HAP-1 (cell line): ENCODE data around the gene LRRC73.
"Not testable (repeated sequence)": the region's sequence is repeated elsewhere in the genome, so short reads cannot be mapped to it uniquely, and the experiment has no call there.

Experiments
- DNase-seq, 2 experiments: peaks; one replicate each; pipeline ENCODE4 v3.0.0-alpha.2; 2016 to 2020; ENCODE audit warnings: low spot score in 2 of 2
- H3K27me3 ChIP-seq: fragments of 250-450 bp; sonication (Bioruptor Pico); 2 replicates; pipeline ENCODE4 v1.5.1; 2020; ENCODE audit warnings: low read depth, mild to moderate bottlenecking, moderate library complexity
- H3K36me3 ChIP-seq: fragments of 250-450 bp; sonication (Bioruptor Pico); replicated peaks from 2 replicates; pipeline ENCODE4 v1.5.1; 2020; ENCODE audit warnings: mild to moderate bottlenecking
- H3K4me1 ChIP-seq: fragments of 250-450 bp; sonication (Bioruptor Pico); 2 replicates; pipeline ENCODE4 v1.5.1; 2020; ENCODE audit warnings: mild to moderate bottlenecking
- H3K4me3 ChIP-seq: fragments of 250-450 bp; sonication (Bioruptor Pico); 2 replicates; pipeline ENCODE4 v1.5.1; 2020; ENCODE audit warnings: mild to moderate bottlenecking, moderate library complexity
- H3K9me3 ChIP-seq: fragments of 250-450 bp; sonication (Bioruptor Pico); 2 replicates; pipeline ENCODE4 v1.5.1; 2020; ENCODE audit warnings: mild to moderate bottlenecking, moderate library complexity
- in situ Hi-C: fragments of 300-500 bp; cut with MboI; formaldehyde crosslinking; loops from 3 replicates; pipeline ENCODE4 v1.14.3; 2020; ENCODE audit warnings: low sequenced_read_pairs, inconsistent platforms, mixed read lengths

The LRRC73 gene

DNA sequence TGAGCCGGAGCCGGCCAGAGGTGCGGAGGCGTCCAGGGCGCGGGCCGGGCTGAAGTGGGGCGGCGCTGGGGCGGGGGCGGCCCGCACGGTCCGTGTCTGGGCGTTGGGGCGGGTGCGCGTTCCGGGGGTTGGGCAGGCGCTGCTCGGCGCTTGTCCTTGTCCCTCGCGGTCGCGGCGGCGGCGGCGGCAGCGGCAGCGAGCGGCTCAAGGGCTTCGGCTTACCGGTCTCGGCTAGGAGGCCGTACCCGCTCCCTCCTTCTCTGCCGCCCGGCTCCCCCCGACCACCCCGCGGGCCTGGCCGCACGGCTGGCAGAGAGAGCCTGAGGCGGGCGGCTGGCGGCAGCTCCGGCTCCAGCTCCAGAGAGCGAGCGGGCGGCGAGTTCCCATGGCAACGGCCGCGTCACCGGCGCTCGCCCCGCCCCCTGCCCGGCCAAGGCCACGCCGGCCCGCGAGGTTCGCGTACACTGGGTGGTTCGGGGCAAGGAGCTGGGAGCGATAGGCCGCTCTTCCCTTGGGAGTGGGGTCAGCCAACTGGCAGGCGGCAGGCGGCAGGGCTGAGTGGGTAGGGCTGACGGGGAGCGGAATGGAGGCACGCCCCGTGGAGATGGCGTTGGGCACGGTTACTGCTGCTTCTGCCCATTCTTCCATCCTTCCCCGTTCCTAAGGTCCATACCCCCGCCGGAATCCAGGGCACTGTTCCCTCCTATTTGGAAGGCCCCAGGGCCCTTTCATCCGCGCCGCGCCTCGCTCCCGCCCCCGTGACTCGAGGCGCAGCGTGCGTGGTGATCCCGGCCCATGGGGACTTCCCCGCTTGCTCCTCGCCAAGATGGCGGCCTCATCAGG, at the start of gene LRRC73:
TSS of gene LRRC73 (minus strand) at position 363 of the 843 bp plus-strand sequence. CDS start 561 bp downstream, outside the sequence.
- Histone ChIP-seq H3K36me3 (peaks cover 41% of the 10 kb centered on the region), H3K27me3 (no peaks in the 10 kb centered on the region), H3K9me3 (no peaks in the 10 kb centered on the region), H3K4me1 (peaks cover 6% of the 10 kb centered on the region; the same call in 1 of the 2 replicates), H3K4me3 (peak within 1 kb of the TSS; percentile 40)
- in situ Hi-C loops, result loop anchor here (5.0 to 10.0 kb wide), 2 partner anchors 155 to 248 kb away; no protein-coding TSS in a partner anchor
- peak; percentile 66 to 89 for DNase-seq

DNA sequence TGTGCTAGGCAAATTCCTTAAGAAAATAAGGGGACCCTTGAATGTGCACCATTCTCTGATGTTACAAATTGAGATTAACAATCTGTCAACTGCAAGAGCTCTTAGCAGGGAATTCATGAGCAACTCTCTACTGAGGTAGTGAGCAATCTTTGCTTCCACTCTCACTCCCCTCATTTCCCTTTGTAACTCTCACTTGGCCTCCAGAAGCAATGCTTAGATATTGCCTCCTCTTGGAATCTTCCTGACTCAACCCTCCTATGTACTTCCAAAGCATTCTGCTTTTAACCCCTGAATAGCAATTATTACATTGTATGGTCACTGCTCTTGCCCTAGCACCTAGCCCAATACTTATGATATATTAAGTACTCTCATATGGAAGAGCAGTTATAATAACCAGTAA, 49.2 kb upstream of the LRRC73 start:
- Histone ChIP-seq H3K27me3 (no peaks in the 10 kb centered on the region), H3K9me3 (no peaks in the 10 kb centered on the region), H3K4me1 (no peaks in the 10 kb centered on the region), H3K36me3 (peaks cover 95% of the 10 kb centered on the region), H3K4me3 (no peak overlapping the region)
- DNase-seq, result no peak
- in situ Hi-C loops, result no loop called here

DNA sequence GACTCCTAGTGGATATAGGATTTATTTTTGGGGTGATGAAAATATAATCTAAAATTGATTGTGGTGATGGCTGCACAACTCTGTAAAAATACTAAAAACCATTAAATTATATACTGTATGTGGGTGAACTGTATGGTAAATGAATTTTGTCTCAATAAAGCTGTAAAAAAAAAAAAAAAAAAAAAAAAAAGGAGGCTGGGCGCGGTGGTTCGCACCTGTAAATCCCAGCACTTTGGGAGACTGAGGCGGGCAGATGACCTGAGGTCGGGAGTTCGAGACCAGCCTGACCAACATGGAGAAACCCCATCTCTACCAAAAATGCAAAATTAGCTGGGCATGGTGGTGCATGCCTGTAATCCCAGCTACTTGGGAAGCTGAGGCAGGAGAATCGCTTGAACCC, 47.5 kb upstream of the LRRC73 start:
- H3K4me3 ChIP-seq, H3K27me3 ChIP-seq, in situ Hi-C loops, H3K9me3 ChIP-seq, DNase-seq, H3K4me1 ChIP-seq: not testable (repeated sequence)
- H3K36me3 ChIP-seq, result peaks cover 92% of the 10 kb centered on the region

DNA sequence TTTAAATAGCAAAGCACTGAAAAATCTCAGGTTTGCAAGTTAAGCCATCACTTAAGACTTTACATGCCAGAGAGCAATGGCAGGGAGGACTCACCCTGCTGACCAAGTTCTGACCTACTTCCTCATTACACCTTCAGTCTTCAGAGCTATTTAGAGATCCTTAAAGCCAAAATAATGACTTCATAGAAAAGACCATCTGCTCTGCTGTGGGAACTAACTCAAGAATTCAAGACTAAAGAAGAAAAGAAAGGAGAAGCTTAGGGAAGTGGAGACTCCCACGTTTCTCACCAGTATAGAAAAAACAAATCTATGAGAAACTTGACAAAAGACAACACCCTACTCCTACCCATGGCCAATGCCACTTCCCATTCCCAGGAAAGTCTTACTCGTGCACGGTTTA, 37.1 kb upstream of the LRRC73 start:
- in situ Hi-C loops, result no loop called here
- DNase-seq, result no peak
- H3K4me3 ChIP-seq, result no peak overlapping the region
- peaks cover 99% of the 10 kb centered on the region for H3K36me3 ChIP-seq
- no peaks in the 10 kb centered on the region for H3K4me1 ChIP-seq
- H3K27me3 ChIP-seq, result no peaks in the 10 kb centered on the region
- H3K9me3 ChIP-seq, result no peaks in the 10 kb centered on the region

GRCh38 chr6:43544461-43544860, 34.3 kb upstream of the LRRC73 start:
- Histone ChIP-seq H3K9me3 (no peaks in the 10 kb centered on the region), H3K4me3 (no peak overlapping the region), H3K36me3 (peaks cover 90% of the 10 kb centered on the region), H3K4me1 (no peaks in the 10 kb centered on the region), H3K27me3 (no peaks in the 10 kb centered on the region)
- in situ Hi-C loops, result no loop called here
- no peak for DNase-seq

- Histone ChIP-seq H3K4me1 (no peaks in the 10 kb centered on the region), H3K27me3 (no peaks in the 10 kb centered on the region), H3K36me3 (peaks cover 85% of the 10 kb centered on the region), H3K4me3 (no peak overlapping the region), H3K9me3 (no peaks in the 10 kb centered on the region)
- in situ Hi-C loops, result no loop called here
- DNase-seq, result no peak
Observed at GRCh38 chr6:43541774-43542471, 31.8 kb upstream of the LRRC73 start.

GRCh38 chr6:43540507-43540906, 30.4 kb upstream of the LRRC73 start:
- no peak overlapping the region for H3K4me3 ChIP-seq
- no peaks in the 10 kb centered on the region for H3K4me1 ChIP-seq
- H3K36me3 ChIP-seq, result peaks cover 74% of the 10 kb centered on the region
- no peak for DNase-seq
- no peaks in the 10 kb centered on the region for H3K27me3 ChIP-seq
- H3K9me3 ChIP-seq, result no peaks in the 10 kb centered on the region
- in situ Hi-C loops, result no loop called here

DNA sequence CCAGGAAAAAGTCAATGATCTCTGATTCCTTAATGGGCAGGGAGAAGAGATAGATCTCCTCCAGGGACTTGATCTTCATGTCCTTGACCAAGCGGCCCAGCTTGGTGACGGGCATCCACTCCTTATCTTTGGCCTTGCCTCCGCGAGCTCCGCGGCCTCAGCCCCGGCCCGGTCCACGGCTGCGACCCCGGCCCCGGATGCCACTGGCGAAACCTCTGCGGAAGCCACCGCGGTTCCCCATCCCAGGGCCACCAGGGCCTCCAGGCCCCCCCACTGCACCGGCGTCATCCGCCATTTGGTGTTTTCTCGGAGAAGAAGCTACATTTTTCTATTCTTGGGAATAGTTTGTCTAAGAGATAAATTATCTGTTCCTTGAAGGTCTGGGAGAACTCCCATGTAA, 29.3 kb upstream of the LRRC73 start:
- H3K36me3 ChIP-seq, result peaks cover 71% of the 10 kb centered on the region
- DNase-seq, in situ Hi-C loops, H3K9me3 ChIP-seq, H3K27me3 ChIP-seq, H3K4me3 ChIP-seq, H3K4me1 ChIP-seq: not testable (repeated sequence)

GRCh38 chr6:43538986-43539385, 28.8 kb upstream of the LRRC73 start:
- H3K9me3 ChIP-seq, in situ Hi-C loops, H3K4me3 ChIP-seq, H3K4me1 ChIP-seq, DNase-seq, H3K27me3 ChIP-seq: not testable (repeated sequence)
- H3K36me3 ChIP-seq, result peaks cover 71% of the 10 kb centered on the region

GRCh38 chr6:43532201-43532600, 22.1 kb upstream of the LRRC73 start:
- in situ Hi-C loops, result no loop called here
- H3K4me3 ChIP-seq, result no peak overlapping the region
- no peaks in the 10 kb centered on the region for H3K4me1 ChIP-seq
- no peaks in the 10 kb centered on the region for H3K9me3 ChIP-seq
- no peaks in the 10 kb centered on the region for H3K27me3 ChIP-seq
- H3K36me3 ChIP-seq, result peaks cover 76% of the 10 kb centered on the region
- no peak for DNase-seq

- Histone ChIP-seq H3K4me1 (no peaks in the 10 kb centered on the region), H3K9me3 (no peaks in the 10 kb centered on the region), H3K4me3 (no peak overlapping the region), H3K36me3 (peaks cover 96% of the 10 kb centered on the region), H3K27me3 (no peaks in the 10 kb centered on the region)
- in situ Hi-C loops, result no loop called here
- DNase-seq, result no peak
Observed at GRCh38 chr6:43524483-43524961, 14.4 kb upstream of the LRRC73 start.

DNA sequence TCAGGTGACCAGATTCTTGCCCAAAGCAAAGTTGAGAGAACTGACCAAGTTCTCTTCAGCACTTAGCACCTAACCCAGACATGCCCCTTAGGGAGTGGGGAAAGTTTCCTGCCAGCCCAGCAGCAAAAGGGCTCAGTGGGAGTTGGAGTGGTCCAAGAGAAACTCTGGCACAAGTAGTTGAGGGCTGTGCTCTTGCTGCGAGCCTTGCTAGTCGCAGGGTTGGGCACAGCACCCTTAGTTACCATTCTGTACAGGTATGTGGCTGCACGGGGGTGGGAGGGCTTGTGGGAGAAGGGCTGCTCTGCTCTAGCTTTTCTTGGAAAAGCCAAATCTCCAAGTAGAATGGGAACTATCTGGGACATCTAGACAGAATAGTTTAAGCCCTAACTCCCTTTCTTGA, 13.1 kb upstream of the LRRC73 start:
- in situ Hi-C loops, result no loop called here
- Histone ChIP-seq H3K4me3 (no peak overlapping the region), H3K36me3 (peaks cover 96% of the 10 kb centered on the region), H3K9me3 (no peaks in the 10 kb centered on the region), H3K4me1 (peaks cover 6% of the 10 kb centered on the region), H3K27me3 (no peaks in the 10 kb centered on the region)
- DNase-seq, result no peak

- no peak for DNase-seq
- Histone ChIP-seq H3K4me3 (no peak overlapping the region), H3K9me3 (no peaks in the 10 kb centered on the region), H3K4me1 (peaks cover 6% of the 10 kb centered on the region), H3K27me3 (no peaks in the 10 kb centered on the region), H3K36me3 (peaks cover 90% of the 10 kb centered on the region)
- in situ Hi-C loops, result no loop called here
Observed at GRCh38 chr6:43522547-43523261, 12.6 kb upstream of the LRRC73 start.
